Testis (tissue), 2 donors: ENCODE results near the gene SDK1.

Experiments
- CTCF ChIP-seq, 3 experiments: fragments of 450-650 bp in 2 of 3; fragments of 200-600 bp in 1 of 3; sonication (generic) in 1 of 3; IDR thresholded peaks; one replicate each; pipeline ENCODE4 v1.5.1; 2016 to 2019; ENCODE audit warnings: antibody characterized with exemption in 3 of 3, mild to moderate bottlenecking in 2 of 3, moderate library complexity in 1 of 3
- POLR2A ChIP-seq: fragments of 450-650 bp; IDR thresholded peaks from one replicate; pipeline ENCODE4 v1.6.1; 2017; ENCODE audit warnings: antibody characterized with exemption, mild to moderate bottlenecking, moderate library complexity

- no peak for TF ChIP-seq CTCF (IDR thresholded peaks at IDR 0.05)
- TF ChIP-seq POLR2A: no peak
Measured at GRCh38 chr7:4084271-4084670, 783.2 kb downstream of the SDK1 start.
